ENCODE measurements around the gene RPGRIP1. TPM values are rescaled to one million over a fixed set of nuclear protein-coding genes. Genes with fewer than 3 reads are reported as not detected.
"Not testable (repeated sequence)": the region's sequence is repeated elsewhere in the genome, so short reads cannot be mapped to it uniquely, and the experiment has no call there.

Gene RPGRIP1
- total RNA-seq, 1 donor from 2014 or later, result not detected

- DNase-seq (ENCODE audit: low read depth), result no peak
- Histone ChIP-seq H3K27me3 (ENCODE audit: control insufficient read depth, insufficient read depth, low read length) (no peaks in the 10 kb centered on the region), H3K4me3 (ENCODE audit: low read depth, low read length) (no peak overlapping the region), H3K36me3 (ENCODE audit: control insufficient read depth, insufficient read depth, low read length) (peaks cover 1% of the 10 kb centered on the region)
- no peak for TF ChIP-seq CTCF (IDR thresholded peaks at IDR 0.05; ENCODE audit: insufficient read depth, low read length, poor library complexity, severe bottlenecking)
These were observed 31.0 kb upstream of the RPGRIP1 start for GRCh38 chr14:21248739-21249411.

GRCh38 chr14:21251215-21251614, 28.7 kb upstream of the RPGRIP1 start:
- no peak for DNase-seq (ENCODE audit: low read depth)
- no peaks in the 10 kb centered on the region for H3K36me3 ChIP-seq (ENCODE audit: control insufficient read depth, insufficient read depth, low read length)
- no peak for TF ChIP-seq CTCF (IDR thresholded peaks at IDR 0.05; ENCODE audit: insufficient read depth, low read length, poor library complexity, severe bottlenecking)
- H3K4me3 ChIP-seq (ENCODE audit: low read depth, low read length), result no peak overlapping the region
- H3K27me3 ChIP-seq (ENCODE audit: control insufficient read depth, insufficient read depth, low read length), result no peaks in the 10 kb centered on the region

- no peak overlapping the region for H3K4me3 ChIP-seq (ENCODE audit: low read depth, low read length)
- H3K27me3 ChIP-seq (ENCODE audit: control insufficient read depth, insufficient read depth, low read length), result no peaks in the 10 kb centered on the region
- no peak for TF ChIP-seq CTCF (IDR thresholded peaks at IDR 0.05; ENCODE audit: insufficient read depth, low read length, poor library complexity, severe bottlenecking)
- no peaks in the 10 kb centered on the region for H3K36me3 ChIP-seq (ENCODE audit: control insufficient read depth, insufficient read depth, low read length)
- no peak for DNase-seq (ENCODE audit: low read depth)
These were observed 27.7 kb upstream of the RPGRIP1 start for GRCh38 chr14:21252149-21252548.

GRCh38 chr14:21255385-21256101, 24.3 kb upstream of the RPGRIP1 start:
- no peaks in the 10 kb centered on the region for H3K27me3 ChIP-seq (ENCODE audit: control insufficient read depth, insufficient read depth, low read length)
- H3K4me3 ChIP-seq (ENCODE audit: low read depth, low read length), result no peak overlapping the region
- no peak for DNase-seq (ENCODE audit: low read depth)
- no peak for TF ChIP-seq CTCF (IDR thresholded peaks at IDR 0.05; ENCODE audit: insufficient read depth, low read length, poor library complexity, severe bottlenecking)
- no peaks in the 10 kb centered on the region for H3K36me3 ChIP-seq (ENCODE audit: control insufficient read depth, insufficient read depth, low read length)

GRCh38 chr14:21256102-21256447, 23.8 kb upstream of the RPGRIP1 start:
- not testable (repeated sequence) for H3K4me3 ChIP-seq (ENCODE audit: low read depth, low read length); DNase-seq (ENCODE audit: low read depth); H3K27me3 ChIP-seq (ENCODE audit: control insufficient read depth, insufficient read depth, low read length); H3K36me3 ChIP-seq (ENCODE audit: control insufficient read depth, insufficient read depth, low read length)

GRCh38 chr14:21256539-21257393, 23.1 kb upstream of the RPGRIP1 start:
- H3K27me3 ChIP-seq (ENCODE audit: control insufficient read depth, insufficient read depth, low read length), result no peaks in the 10 kb centered on the region
- no peak for DNase-seq (ENCODE audit: low read depth)
- H3K4me3 ChIP-seq (ENCODE audit: low read depth, low read length), result no peak overlapping the region
- peaks cover 2% of the 10 kb centered on the region for H3K36me3 ChIP-seq (ENCODE audit: control insufficient read depth, insufficient read depth, low read length)
- TF ChIP-seq CTCF (IDR thresholded peaks at IDR 0.05; ENCODE audit: insufficient read depth, low read length, poor library complexity, severe bottlenecking), result no peak

All from kidney epithelial cell (primary cell).